Brain microvascular endothelial cell (primary cell): Measurements from ENCODE around the gene PAQR7.

Experiments used
- DNase-seq: peaks from one replicate; pipeline ENCODE4 v3.0.0-alpha.2; 2020
- H3K27ac ChIP-seq: fragments of 250-450 bp; sonication (Bioruptor Pico); 2 replicates; pipeline ENCODE4 v1.5.1; 2020; ENCODE audit warnings: mild to moderate bottlenecking, moderate library complexity
- H3K27me3 ChIP-seq: fragments of 250-450 bp; sonication (Bioruptor Pico); replicated peaks from 2 replicates; pipeline ENCODE4 v1.5.1; 2020; ENCODE audit warnings: mild to moderate bottlenecking
- H3K36me3 ChIP-seq: fragments of 250-450 bp; sonication (Bioruptor Pico); replicated peaks from 2 replicates; pipeline ENCODE4 v1.5.1; 2020; ENCODE audit warnings: mild to moderate bottlenecking
- H3K4me3 ChIP-seq: 2 replicates; pipeline ENCODE4 v1.5.1; 2011; ENCODE audit warnings: low read depth, mild to moderate bottlenecking, control low read depth, low read length, moderate library complexity
- CTCF ChIP-seq: IDR thresholded peaks from 2 replicates; pipeline ENCODE4 v1.5.1; 2011; ENCODE audit warnings: low read depth, mild to moderate bottlenecking, moderate library complexity, low read length, control low read depth, inconsistent platforms; ENCODE audit errors: missing control alignments
- in situ Hi-C: cut with HindIII; loops from 2 replicates; pipeline ENCODE4 v1.10.0; 2017; ENCODE audit warnings: low sequenced_read_pairs, low pct_ligation_motif_present

The PAQR7 gene

GRCh38 chr1:25872713-25873112, 2.8 kb downstream of the PAQR7 start:
- peaks cover 8% of the 10 kb centered on the region for H3K36me3 ChIP-seq
- H3K4me3 ChIP-seq = no peak overlapping the region

GRCh38 chr1:25871704-25872494, 3.6 kb downstream of the PAQR7 start:
- Histone ChIP-seq H3K27me3 (no peaks in the 10 kb centered on the region), H3K36me3 (peaks cover 8% of the 10 kb centered on the region), H3K27ac (no peak overlapping the region), H3K4me3 (no peak overlapping the region)
- no peak for DNase-seq
- in situ Hi-C loops = no loop called here
- no peak for TF ChIP-seq CTCF

More at GRCh38 chr1:25872713-25873112, 2.8 kb downstream of the PAQR7 start:
- H3K27me3 ChIP-seq = no peaks in the 10 kb centered on the region
- H3K27ac ChIP-seq = no peak overlapping the region
- no peak for TF ChIP-seq CTCF
- in situ Hi-C loops = no loop called here
- no peak for DNase-seq

- no peak overlapping the region for H3K27ac ChIP-seq
- H3K4me3 ChIP-seq = no peak overlapping the region
- TF ChIP-seq CTCF = no peak
- in situ Hi-C loops = no loop called here
- H3K27me3 ChIP-seq = no peaks in the 10 kb centered on the region
- no peak for DNase-seq
- H3K36me3 ChIP-seq = peaks cover 8% of the 10 kb centered on the region
These were observed 4.3 kb downstream of the PAQR7 start for GRCh38 chr1:25871086-25871703.

GRCh38 chr1:25870614-25871013, 4.9 kb downstream of the PAQR7 start:
- in situ Hi-C loops = no loop called here
- TF ChIP-seq CTCF = no peak

GRCh38 chr1:25869909-25870606, 5.5 kb downstream of the PAQR7 start:
- no peaks in the 10 kb centered on the region for H3K27me3 ChIP-seq
- H3K36me3 ChIP-seq = peaks cover 8% of the 10 kb centered on the region
- DNase-seq = no peak
- H3K27ac ChIP-seq = no peak overlapping the region
- no peak for TF ChIP-seq CTCF
- H3K4me3 ChIP-seq = no peak overlapping the region
- in situ Hi-C loops = no loop called here

More at GRCh38 chr1:25870614-25871013, 4.9 kb downstream of the PAQR7 start:
- Histone ChIP-seq H3K36me3 (peaks cover 8% of the 10 kb centered on the region), H3K27ac (no peak overlapping the region), H3K4me3 (no peak overlapping the region), H3K27me3 (no peaks in the 10 kb centered on the region)
- DNase-seq = no peak
